Dendritic cell treated with granulocyte-macrophage colony-stimulating factor and Interleukin-4, amounts not matched to agents 40 ng/mL and 50 ng/mL, for 4 days (primary cell): Measurements from ENCODE around the gene DGKI.

Source experiments
- H3K27ac Mint-ChIP-seq: one replicate; pipeline ENCODE4 v1.8.0; 2022; ENCODE audit warnings: mild to moderate bottlenecking, mixed read lengths
- H3K27me3 Mint-ChIP-seq: one replicate; pipeline ENCODE4 v1.8.0; 2022; ENCODE audit warnings: mild to moderate bottlenecking, mixed read lengths
- H3K36me3 Mint-ChIP-seq: one replicate; pipeline ENCODE4 v1.8.0; 2022; ENCODE audit warnings: low read depth, mixed read lengths
- H3K4me1 Mint-ChIP-seq: one replicate; pipeline ENCODE4 v1.8.0; 2022; ENCODE audit warnings: low read depth, mixed read lengths
- H3K4me3 Mint-ChIP-seq: one replicate; pipeline ENCODE4 v1.8.0; 2022; ENCODE audit warnings: mild to moderate bottlenecking, moderate library complexity, mixed read lengths
- H3K9me3 Mint-ChIP-seq: one replicate; pipeline ENCODE4 v1.8.0; 2022; ENCODE audit warnings: mixed read lengths
- intact Hi-C: fragments of 100-400 bp; cut with micrococcal nuclease; formaldehyde crosslinking; loops from one replicate; pipeline ENCODE4 v1.15.0; 2022

DGKI gene

DNA sequence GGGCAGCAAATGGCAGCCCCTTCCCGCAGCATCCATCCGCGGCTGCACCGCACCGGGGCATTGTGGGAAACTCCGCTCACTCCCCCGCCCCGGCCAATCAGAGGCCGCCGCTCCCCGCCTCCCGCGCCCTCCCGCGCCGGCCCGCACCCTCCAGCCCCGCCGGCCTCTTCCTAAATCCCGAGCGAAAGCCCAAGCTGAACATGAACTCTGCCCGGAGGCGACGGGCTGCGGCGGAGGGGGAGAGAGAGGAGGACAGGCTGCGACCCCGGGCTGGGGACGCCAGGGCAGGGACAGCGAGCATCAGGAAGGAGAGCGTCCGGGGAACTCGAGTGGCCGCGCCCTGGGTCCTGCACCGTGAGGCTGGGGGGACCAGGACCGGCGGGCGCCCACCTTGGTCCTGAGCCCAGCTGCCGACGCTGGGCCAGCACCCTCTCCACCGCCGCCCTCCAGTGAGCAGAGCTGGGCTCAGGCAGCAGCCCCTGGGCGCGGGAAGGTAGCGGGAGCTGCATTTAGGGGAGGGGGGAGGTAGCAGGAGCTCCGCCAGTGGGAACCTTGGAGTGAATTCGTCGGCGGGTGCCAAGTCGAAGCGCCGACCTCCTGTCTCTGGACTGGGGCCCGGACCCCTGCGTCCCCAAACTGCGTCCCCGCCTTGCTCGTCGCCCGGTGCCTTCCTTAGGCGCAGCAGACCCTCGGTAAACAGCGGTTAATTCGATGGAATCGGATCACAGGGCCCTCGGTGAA, at the start of gene DGKI:
Gene DGKI (minus strand): TSS at position 148 of the 741 bp plus-strand sequence.
- Mint-ChIP-seq H3K9me3 (no peaks in the 10 kb centered on the region), H3K4me3 (no peak within 1 kb of the TSS), H3K4me1 (peaks cover 6% of the 10 kb centered on the region), H3K27ac (no peak within 1 kb of the TSS), H3K36me3 (no peaks in the 10 kb centered on the region), H3K27me3 (peaks cover 64% of the 10 kb centered on the region)
- intact Hi-C loops = no loop called here

DNA sequence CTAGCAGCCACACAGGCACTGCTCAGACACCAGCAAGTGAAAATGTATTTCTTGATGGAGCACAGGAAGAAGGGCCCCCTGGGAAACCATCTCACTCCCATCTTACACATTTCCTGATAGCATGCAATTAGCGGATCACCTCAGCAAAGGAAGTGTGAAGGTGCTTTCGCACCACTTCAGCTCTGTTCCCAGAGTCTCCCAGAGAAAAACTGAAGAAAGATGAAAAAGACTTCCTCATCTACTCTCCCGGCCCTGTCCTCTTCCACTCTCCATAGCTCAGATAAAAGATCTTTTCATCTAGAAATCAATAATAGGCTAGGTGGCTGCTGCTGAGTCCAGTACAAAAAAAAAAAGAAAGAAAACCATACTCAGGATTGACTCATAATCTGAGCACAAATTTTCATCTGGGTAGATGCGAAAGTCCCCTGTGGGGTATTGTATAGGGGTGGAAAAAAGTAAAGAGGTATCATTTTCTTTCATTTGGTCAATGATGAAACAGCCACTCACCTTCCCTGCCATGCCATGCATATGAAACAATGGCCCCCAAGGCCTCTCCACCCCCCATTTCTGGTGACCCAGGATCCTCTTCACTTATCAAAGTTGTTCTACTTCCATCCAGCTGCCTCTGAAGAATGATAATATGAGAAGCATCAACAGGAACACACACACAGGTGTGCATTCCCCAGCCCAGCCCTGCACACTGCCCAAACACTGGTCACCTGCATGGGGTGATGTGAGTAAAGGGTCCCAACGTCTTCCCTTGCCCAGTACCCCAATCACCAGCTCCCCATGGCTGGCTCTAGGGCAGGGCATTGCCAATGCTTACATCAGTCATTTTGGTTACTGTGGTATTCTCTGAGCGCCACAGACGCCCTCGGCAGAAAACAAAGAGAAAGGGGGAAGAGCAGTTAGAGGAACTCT, 48.8 kb upstream of the DGKI start:
- Mint-ChIP-seq H3K4me3 (no peak overlapping the region), H3K27me3 (no peaks in the 10 kb centered on the region), H3K9me3 (no peaks in the 10 kb centered on the region), H3K27ac (no peak overlapping the region), H3K4me1 (peaks cover 31% of the 10 kb centered on the region), H3K36me3 (peaks cover 86% of the 10 kb centered on the region)
- intact Hi-C loops = no loop called here

- Mint-ChIP-seq H3K9me3 (no peaks in the 10 kb centered on the region), H3K4me1 (peaks cover 23% of the 10 kb centered on the region), H3K27ac (no peak overlapping the region), H3K27me3 (no peaks in the 10 kb centered on the region), H3K36me3 (peaks cover 79% of the 10 kb centered on the region), H3K4me3 (no peak overlapping the region)
- intact Hi-C loops = no loop called here
Measured at GRCh38 chr7:137893143-137893742, 46.5 kb upstream of the DGKI start.

DNA sequence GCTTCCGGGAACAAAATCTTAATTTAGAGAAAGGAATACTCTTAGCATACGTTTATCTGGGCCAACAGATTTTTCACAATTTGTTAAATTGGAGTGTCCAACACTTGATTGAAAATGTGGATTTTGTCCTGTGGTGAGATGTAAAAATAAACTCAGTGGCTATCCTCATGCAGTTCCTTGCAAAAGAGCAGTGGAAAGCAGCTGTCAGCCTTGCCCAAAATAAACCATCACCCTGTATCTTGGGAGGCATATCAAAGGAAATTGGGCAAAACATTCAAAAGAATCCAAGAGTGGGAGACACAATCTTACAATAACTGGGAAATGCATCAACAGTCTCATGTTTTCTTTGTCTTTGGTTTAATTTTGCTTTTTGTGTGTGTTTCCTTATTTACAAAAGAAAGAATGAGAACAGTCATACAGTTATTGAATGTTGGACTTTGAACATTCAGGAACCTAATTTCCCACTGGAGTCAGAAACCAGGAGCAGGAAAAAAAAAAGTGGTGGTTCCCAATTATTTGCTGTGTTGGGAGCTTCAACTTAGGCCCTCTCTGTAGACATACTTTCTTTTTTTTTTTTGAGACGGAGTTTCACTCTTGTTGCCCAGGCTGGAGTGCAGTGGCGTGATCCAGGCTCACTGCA, 44.4 kb upstream of the DGKI start:
- no peak overlapping the region for H3K27ac Mint-ChIP-seq
- intact Hi-C loops = no loop called here
- peaks cover 19% of the 10 kb centered on the region for H3K4me1 Mint-ChIP-seq
- peaks cover 76% of the 10 kb centered on the region for H3K36me3 Mint-ChIP-seq
- H3K9me3 Mint-ChIP-seq = no peaks in the 10 kb centered on the region
- H3K4me3 Mint-ChIP-seq = no peak overlapping the region
- H3K27me3 Mint-ChIP-seq = no peaks in the 10 kb centered on the region

GRCh38 chr7:137890449-137890921, 43.7 kb upstream of the DGKI start:
- Mint-ChIP-seq H3K9me3 (no peaks in the 10 kb centered on the region), H3K36me3 (peaks cover 75% of the 10 kb centered on the region), H3K4me1 (peaks cover 15% of the 10 kb centered on the region), H3K27me3 (no peaks in the 10 kb centered on the region), H3K4me3 (no peak overlapping the region), H3K27ac (no peak overlapping the region)
- intact Hi-C loops = no loop called here

GRCh38 chr7:137888241-137888640, 41.5 kb upstream of the DGKI start:
- intact Hi-C loops = no loop called here
- H3K36me3 Mint-ChIP-seq = peaks cover 75% of the 10 kb centered on the region
- H3K27ac Mint-ChIP-seq = peak overlapping the region; percentile 21
- peaks cover 15% of the 10 kb centered on the region for H3K4me1 Mint-ChIP-seq
- no peaks in the 10 kb centered on the region for H3K27me3 Mint-ChIP-seq
- no peaks in the 10 kb centered on the region for H3K9me3 Mint-ChIP-seq
- no peak overlapping the region for H3K4me3 Mint-ChIP-seq

- Mint-ChIP-seq H3K9me3 (no peaks in the 10 kb centered on the region), H3K36me3 (peaks cover 79% of the 10 kb centered on the region), H3K4me3 (no peak overlapping the region), H3K27me3 (no peaks in the 10 kb centered on the region), H3K27ac (peak overlapping the region; percentile 30), H3K4me1 (peaks cover 15% of the 10 kb centered on the region)
- intact Hi-C loops = no loop called here
Measured at GRCh38 chr7:137886746-137887145, 40.0 kb upstream of the DGKI start.

DNA sequence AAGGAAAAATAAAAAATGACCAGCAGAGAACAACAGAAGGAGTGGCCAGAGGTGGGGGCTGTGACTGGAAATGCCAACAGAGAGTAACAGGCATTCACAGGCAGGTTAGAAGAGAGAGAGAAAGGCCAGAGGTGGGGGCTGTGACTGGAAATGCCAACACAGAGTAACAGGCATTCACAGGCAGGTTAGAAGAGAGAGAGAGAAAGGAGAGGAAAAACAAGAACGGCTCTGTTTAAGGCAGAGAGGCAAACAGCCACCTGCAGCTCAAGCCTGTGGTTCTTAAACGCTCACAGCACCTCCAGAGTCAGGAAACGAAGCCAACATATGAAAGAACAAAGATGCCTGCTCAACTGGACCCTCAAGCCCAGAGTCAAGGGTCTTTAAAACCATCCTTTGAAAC, 39.5 kb upstream of the DGKI start:
- Mint-ChIP-seq H3K4me1 (peaks cover 15% of the 10 kb centered on the region), H3K27me3 (no peaks in the 10 kb centered on the region), H3K4me3 (no peak overlapping the region), H3K27ac (peak overlapping the region; percentile 30), H3K36me3 (peaks cover 79% of the 10 kb centered on the region), H3K9me3 (no peaks in the 10 kb centered on the region)
- intact Hi-C loops = no loop called here

DNA sequence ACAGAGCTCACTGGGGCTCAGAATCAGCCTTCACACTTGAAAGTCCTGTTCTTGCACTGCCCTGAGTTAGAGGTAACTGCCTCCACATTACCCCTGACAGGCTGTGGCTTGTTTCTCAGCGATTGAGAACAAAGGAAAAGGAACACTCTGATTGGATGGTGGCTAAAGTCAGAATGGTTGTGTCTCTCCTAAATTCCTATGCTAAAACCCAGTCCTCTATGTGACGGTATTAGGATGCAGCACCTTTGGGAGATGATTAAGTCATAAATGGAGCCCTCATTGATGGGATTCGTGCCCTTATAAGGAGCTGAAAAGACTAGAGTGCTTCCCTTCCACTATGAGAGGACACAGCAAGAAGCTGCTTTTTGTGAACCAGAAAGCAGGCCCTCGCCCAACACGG, 38.9 kb upstream of the DGKI start:
- Mint-ChIP-seq H3K9me3 (no peaks in the 10 kb centered on the region), H3K36me3 (peaks cover 75% of the 10 kb centered on the region), H3K4me1 (peaks cover 15% of the 10 kb centered on the region), H3K4me3 (no peak overlapping the region), H3K27me3 (no peaks in the 10 kb centered on the region), H3K27ac (peak overlapping the region; percentile 30)
- intact Hi-C loops = no loop called here

- peaks cover 92% of the 10 kb centered on the region for H3K36me3 Mint-ChIP-seq
- no peak overlapping the region for H3K4me3 Mint-ChIP-seq
Measured at GRCh38 chr7:137882806-137883205, 36.0 kb upstream of the DGKI start.

GRCh38 chr7:137882261-137882668, 35.5 kb upstream of the DGKI start:
- no peaks in the 10 kb centered on the region for H3K9me3 Mint-ChIP-seq
- H3K36me3 Mint-ChIP-seq = peaks cover 92% of the 10 kb centered on the region
- H3K4me3 Mint-ChIP-seq = no peak overlapping the region
- intact Hi-C loops = no loop called here
- H3K4me1 Mint-ChIP-seq = no peaks in the 10 kb centered on the region
- no peaks in the 10 kb centered on the region for H3K27me3 Mint-ChIP-seq
- H3K27ac Mint-ChIP-seq = no peak overlapping the region

More at GRCh38 chr7:137882806-137883205, 36.0 kb upstream of the DGKI start:
- H3K27me3 Mint-ChIP-seq = no peaks in the 10 kb centered on the region
- intact Hi-C loops = no loop called here
- no peaks in the 10 kb centered on the region for H3K9me3 Mint-ChIP-seq
- no peak overlapping the region for H3K27ac Mint-ChIP-seq
- H3K4me1 Mint-ChIP-seq = no peaks in the 10 kb centered on the region

- H3K27ac Mint-ChIP-seq = no peak overlapping the region
- no peak overlapping the region for H3K4me3 Mint-ChIP-seq
- H3K27me3 Mint-ChIP-seq = no peaks in the 10 kb centered on the region
- no peaks in the 10 kb centered on the region for H3K4me1 Mint-ChIP-seq
- no peaks in the 10 kb centered on the region for H3K9me3 Mint-ChIP-seq
- intact Hi-C loops = no loop called here
- H3K36me3 Mint-ChIP-seq = peaks cover 92% of the 10 kb centered on the region
Measured at GRCh38 chr7:137881607-137882260, 35.0 kb upstream of the DGKI start.

- Mint-ChIP-seq H3K9me3 (no peaks in the 10 kb centered on the region), H3K27ac (no peak overlapping the region), H3K4me3 (no peak overlapping the region), H3K36me3 (peaks cover 94% of the 10 kb centered on the region), H3K4me1 (no peaks in the 10 kb centered on the region), H3K27me3 (no peaks in the 10 kb centered on the region)
- intact Hi-C loops = no loop called here
Measured at GRCh38 chr7:137880432-137880831, 33.7 kb upstream of the DGKI start.
